K562 (cell line): ENCODE results near the gene UIMC1. TPM values are rescaled to one million over a fixed set of nuclear protein-coding genes. Genes with fewer than 3 reads are reported as not detected.

Experiments used
- ATAC-seq: fragments of 200-7000 bp; cut with Tn5 transposase; 3 replicates; pipeline ENCODE4 v1.9.1; 2020; ENCODE audit warnings: moderate library complexity
- BruUV-seq: library from RNA; stranded (reverse); fragments of 400-500 nt; replicated peaks from 2 replicates; lab custom pipeline; 2021; lab: Mats Ljungman, UMichigan
- CTCF ChIA-PET: fragments of 300-600 bp; formaldehyde crosslinking; extraction: SDS; loops from one replicate; lab custom pipeline; 2021; ENCODE audit warnings: low intra/inter-chr PET ratio; lab: Yijun Ruan, JAX
- POLR2A ChIA-PET: fragments of 300-600, 350-650 bp; sonication (Branson Sonifier 250); formaldehyde crosslinking; extraction: SDS; loops from one replicate; lab custom pipeline; 2021; ENCODE audit warnings: antibody characterized with exemption, inconsistent platforms; lab: Yijun Ruan, JAX
- DNase-seq, 4 experiments: peaks; one replicate each; pipeline versions ENCODE4 v3.0.0 to v3.0.0-alpha.2; 2011 to 2018; ENCODE audit warnings: low spot score in 3 of 4, mixed read lengths in 3 of 4; ENCODE audit errors: extremely low read depth in 1 of 4
- FAIRE-seq: peaks from 2 replicates; lab custom pipeline; 2011; peaks lifted over from hg19 to GRCh38; lab: Jason Lieb, UNC
- H2AFZ ChIP-seq: 2 replicates; pipeline ENCODE4 v1.6.0; 2011; ENCODE audit warnings: low read depth, low read length, control low read depth, inconsistent platforms
- H3K27ac ChIP-seq: fragments of 200-600 bp; 3 replicates; pipeline ENCODE4 v1.8.0; 2011; ENCODE audit warnings: low read depth, mild to moderate bottlenecking, control low read depth, inconsistent platforms, low read length, moderate library complexity, mixed read lengths; ENCODE audit errors: extremely low read depth
- H3K27me3 ChIP-seq, 2 experiments: fragments of 300-600 bp in 1 of 2; 2 replicates in 1 of 2; 3 replicates in 1 of 2; pipeline versions ENCODE4 v1.6.0 to v1.8.0; 2011; ENCODE audit warnings: inconsistent platforms in 2 of 2, low read length in 2 of 2, mild to moderate bottlenecking in 1 of 2, mixed read lengths in 1 of 2, moderate library complexity in 1 of 2; ENCODE audit not compliant: control insufficient read depth in 2 of 2, insufficient read depth in 2 of 2
- H3K36me3 ChIP-seq: fragments of 300-600 bp; 3 replicates; pipeline ENCODE4 v1.8.0; 2011; ENCODE audit warnings: mild to moderate bottlenecking, low read length, inconsistent platforms; ENCODE audit not compliant: control insufficient read depth, insufficient read depth
- H3K4me1 ChIP-seq, 2 experiments: fragments of 200-600 bp in 1 of 2; replicated peaks in 1 of 2; 2 replicates in 1 of 2; 3 replicates in 1 of 2; pipeline versions ENCODE4 v1.5.1 to v1.8.0; 2011; ENCODE audit warnings: inconsistent platforms in 2 of 2, low read length in 2 of 2, mild to moderate bottlenecking in 1 of 2, mixed read lengths in 1 of 2, moderate library complexity in 1 of 2; ENCODE audit not compliant: control insufficient read depth in 2 of 2, insufficient read depth in 2 of 2
- H3K4me2 ChIP-seq: 2 replicates; pipeline ENCODE4 v1.6.1; 2011; ENCODE audit warnings: low read length, control low read depth, inconsistent platforms, mixed read lengths; ENCODE audit not compliant: insufficient read depth
- H3K4me3 ChIP-seq: fragments of 200-600 bp; sonication (generic), shearing (Covaris generic); 2 replicates; pipeline ENCODE4 v1.5.1; 2016; ENCODE audit warnings: control low read depth, inconsistent platforms
- H3K79me2 ChIP-seq: fragments of 200-600 bp; 3 replicates; pipeline ENCODE4 v1.8.0; 2011; ENCODE audit warnings: low read length, inconsistent platforms; ENCODE audit not compliant: control insufficient read depth, insufficient read depth
- H3K9ac ChIP-seq, 2 experiments: 2 replicates each; pipeline versions ENCODE4 v1.6.0 to v1.6.1; 2011; ENCODE audit warnings: low read depth in 2 of 2, low read length in 2 of 2, control low read depth in 1 of 2, inconsistent platforms in 1 of 2, mild to moderate bottlenecking in 1 of 2, mixed read lengths in 1 of 2; ENCODE audit not compliant: insufficient read depth in 1 of 2
- H3K9me1 ChIP-seq: one replicate; pipeline ENCODE4 v1.6.0; 2011; ENCODE audit warnings: inconsistent platforms, mild to moderate bottlenecking, low read length, moderate library complexity; ENCODE audit not compliant: control insufficient read depth, insufficient read depth
- H3K9me3 ChIP-seq: replicated peaks from 2 replicates; pipeline ENCODE4 v1.5.1; 2011; ENCODE audit warnings: low read depth, low read length, inconsistent platforms; ENCODE audit not compliant: control insufficient read depth, insufficient read depth
- H4K20me1 ChIP-seq: replicated peaks from 2 replicates; pipeline ENCODE4 v1.6.1; 2011; ENCODE audit warnings: low read length, inconsistent platforms, mixed read lengths; ENCODE audit not compliant: control insufficient read depth, insufficient read depth
- EHMT2 ChIP-seq: fragments of 450-650 bp; IDR thresholded peaks from 2 replicates; pipeline ENCODE4 v1.6.1; 2018; ENCODE audit warnings: antibody characterized with exemption
- HLTF ChIP-seq: fragments of 450-650 bp; IDR thresholded peaks from 2 replicates; pipeline ENCODE4 v1.6.1; 2016
- NR2C2 ChIP-seq, 2 experiments: fragments of 200-800 bp in 1 of 2; sonication (Bioruptor generic) in 1 of 2; sonication (generic) in 1 of 2; formaldehyde crosslinking in 1 of 2; IDR thresholded peaks; 2 replicates each; pipeline versions ENCODE4 v1.6.1 to v1.8.0; 2016 to 2022; ENCODE audit warnings: mild to moderate bottlenecking in 1 of 2, missing compliant biosample characterization in 1 of 2, missing genetic modification characterization in 1 of 2, missing genetic modification reagents in 1 of 2
- PHB2 ChIP-seq: fragments of 450-650 bp; IDR thresholded peaks from 2 replicates; pipeline ENCODE4 v1.6.1; 2017; ENCODE audit warnings: low read depth
- ZBTB17 ChIP-seq: fragments of 450-650 bp; formaldehyde crosslinking; IDR thresholded peaks from 2 replicates; pipeline ENCODE4 v1.4.0; 2020; ENCODE audit warnings: mild to moderate bottlenecking
- WGBS: fragments of 100-300 bp; shearing (Covaris generic); methylation state at CpG from one replicate; pipeline ENCODE4 v1.1.6; 2016; ENCODE audit warnings: low coverage, mixed read lengths; ENCODE audit not compliant: insufficient coverage; ENCODE audit errors: missing lambda C conversion rate; 5-methylcytosine and 5-hydroxymethylcytosine counted together
- in situ Hi-C: fragments of 300-500 bp; cut with MboI; formaldehyde crosslinking; loops from 4 replicates; pipeline ENCODE4 v1.15.0; 2018; ENCODE audit warnings: inconsistent platforms, mixed read lengths
- intact Hi-C: fragments of 100-400 bp; cut with micrococcal nuclease; formaldehyde crosslinking; loops from 2 replicates; pipeline ENCODE4 v1.14.2; 2022
- polyA plus RNA-seq, 8 experiments: library from polyadenylated mRNA; depleted of rRNA in 4 of 8; stranded (reverse) in 5 of 8; unstranded in 3 of 8; fragments of >200 nt; fragmentation: Nextera tagmentation in 2 of 8; fragmentation: Illumina TruSeq in 1 of 8; extraction: Ambion mirVana in 2 of 8; extraction: Trizol in 1 of 8; gene quantifications; 2 replicates each; pipeline versions ENCODE4 v1.2.1 to v1.2.3, GENCODE V29; 2011 to 2014; ENCODE audit warnings: inconsistent platforms in 1 of 8, missing spikeins in 1 of 8
- total RNA-seq, 7 experiments: library from RNA; depleted of rRNA in 6 of 7; stranded (reverse); fragments of >200 nt in 6 of 7; fragmentation: Illumina TruSeq in 2 of 7; extraction: Trizol in 2 of 7; gene quantifications; 2 replicates each; pipeline versions ENCODE4 v1.2.1 to v1.2.3, GENCODE V29; 2011 to 2021; ENCODE audit warnings: low replicate concordance in 1 of 7
- TF ChIP-seq, protein P1 (sequence below): fragments of 250-450 bp; sonication (Bioruptor Pico); IDR thresholded peaks from 2 replicates; pipeline ENCODE4 v1.9.0; 2021; ENCODE audit warnings: mild to moderate bottlenecking, inconsistent platforms
- TF ChIP-seq, protein P2 (sequence below), 3 experiments: fragments of 200-800 bp in 1 of 3; sonication (Bioruptor generic) in 1 of 3; sonication (generic) in 1 of 3; formaldehyde crosslinking in 1 of 3; IDR thresholded peaks; 2 replicates each; pipeline versions ENCODE4 v1.6.1 to v1.8.0; 2016 to 2022; ENCODE audit warnings: mild to moderate bottlenecking in 2 of 3, missing compliant biosample characterization in 2 of 3, missing genetic modification characterization in 2 of 3, missing genetic modification reagents in 1 of 3
- TF ChIP-seq, protein P3 (sequence below): fragments of 450-650 bp; IDR thresholded peaks from 2 replicates; pipeline ENCODE4 v1.6.1; 2018; ENCODE audit not compliant: partially characterized antibody
- TF ChIP-seq, protein P4 (sequence below): sonication (generic); formaldehyde crosslinking; IDR thresholded peaks from 2 replicates; pipeline ENCODE4 v1.8.1; 2023; ENCODE audit warnings: mild to moderate bottlenecking, missing genetic modification reagents
- TF ChIP-seq, protein P5 (sequence below): IDR thresholded peaks from 3 replicates; pipeline ENCODE4 v1.6.1; 2011; ENCODE audit warnings: borderline replicate concordance, mild to moderate bottlenecking; ENCODE audit not compliant: insufficient read length, insufficient read depth

The UIMC1 gene
- total and polyA plus RNA-seq, 9 of the 15 experiments (the other 6 are each of a cell fraction or from before 2014, with no cell fraction given): 14.9 to 51.7 (median 36.8) TPM

DNA sequence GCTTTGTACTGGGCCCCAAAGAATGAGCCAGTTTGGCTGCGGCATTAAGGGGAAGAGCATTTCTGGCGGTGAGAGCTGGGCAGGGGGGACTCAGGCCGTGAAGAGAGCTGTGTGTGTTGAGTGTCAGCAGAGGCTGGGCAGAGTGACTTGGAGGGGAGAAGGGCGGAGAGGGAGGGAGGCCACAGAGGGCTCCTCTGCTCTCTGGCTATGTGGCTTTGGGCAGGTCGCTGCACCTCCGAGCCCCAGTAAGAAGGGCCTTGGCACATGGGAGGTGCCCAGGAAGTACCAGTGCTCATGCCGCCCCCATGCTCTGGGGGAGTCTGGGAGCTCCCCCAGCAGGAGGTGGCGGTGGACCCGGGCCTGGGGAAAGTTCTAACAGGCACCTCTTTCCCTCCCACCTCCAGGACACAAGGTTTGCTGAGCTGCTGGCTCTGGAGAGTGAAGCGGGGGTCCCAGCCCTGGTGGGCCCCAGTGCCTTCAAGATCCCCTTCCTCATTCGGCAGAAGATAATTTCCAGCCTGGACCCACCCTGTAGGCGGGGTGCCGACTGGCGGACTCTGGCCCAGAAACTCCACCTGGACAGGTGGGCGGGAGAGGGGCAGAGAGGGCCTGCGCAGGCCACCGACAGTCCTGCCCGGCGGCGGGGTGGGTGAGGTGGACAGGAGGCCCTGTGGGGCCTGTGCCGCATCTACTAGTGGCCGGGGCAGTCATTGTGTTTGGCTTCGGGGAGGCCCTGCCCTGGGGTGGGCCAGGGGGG, 127.5 kb downstream of the UIMC1 start:
- ChIA-PET POLR2A (no interaction called here), CTCF (no interaction called here)
- no peak for FAIRE-seq
- no peak overlapping the region for H2AFZ ChIP-seq
- intact Hi-C loops (no loop called here), in situ Hi-C loops (no loop called here)
- H3K79me2 ChIP-seq: no peaks in the 10 kb centered on the region
- peaks cover 0 to 54% of the 10 kb centered on the region in 2 experiments; a peak in 2 of 5 replicates for H3K4me1 ChIP-seq
- H4K20me1 ChIP-seq: peaks cover 34% of the 10 kb centered on the region
- BruUV-seq: no TSS peak
- WGBS: 12% methylated on average over 19 of the region's 23 CpGs
- H3K4me2 ChIP-seq: no peak overlapping the region
- H3K9ac ChIP-seq: no peak overlapping the region
- no peak for DNase-seq
- H3K27ac ChIP-seq: no peak overlapping the region
- peaks cover 84 to 100% of the 10 kb centered on the region in 2 experiments for H3K27me3 ChIP-seq
- H3K9me1 ChIP-seq: peaks cover 15% of the 10 kb centered on the region
- H3K9me3 ChIP-seq: no peaks in the 10 kb centered on the region
- H3K4me3 ChIP-seq: no peak overlapping the region
- H3K36me3 ChIP-seq: no peaks in the 10 kb centered on the region
- no peak for ATAC-seq
- TF ChIP-seq, protein P1, sequence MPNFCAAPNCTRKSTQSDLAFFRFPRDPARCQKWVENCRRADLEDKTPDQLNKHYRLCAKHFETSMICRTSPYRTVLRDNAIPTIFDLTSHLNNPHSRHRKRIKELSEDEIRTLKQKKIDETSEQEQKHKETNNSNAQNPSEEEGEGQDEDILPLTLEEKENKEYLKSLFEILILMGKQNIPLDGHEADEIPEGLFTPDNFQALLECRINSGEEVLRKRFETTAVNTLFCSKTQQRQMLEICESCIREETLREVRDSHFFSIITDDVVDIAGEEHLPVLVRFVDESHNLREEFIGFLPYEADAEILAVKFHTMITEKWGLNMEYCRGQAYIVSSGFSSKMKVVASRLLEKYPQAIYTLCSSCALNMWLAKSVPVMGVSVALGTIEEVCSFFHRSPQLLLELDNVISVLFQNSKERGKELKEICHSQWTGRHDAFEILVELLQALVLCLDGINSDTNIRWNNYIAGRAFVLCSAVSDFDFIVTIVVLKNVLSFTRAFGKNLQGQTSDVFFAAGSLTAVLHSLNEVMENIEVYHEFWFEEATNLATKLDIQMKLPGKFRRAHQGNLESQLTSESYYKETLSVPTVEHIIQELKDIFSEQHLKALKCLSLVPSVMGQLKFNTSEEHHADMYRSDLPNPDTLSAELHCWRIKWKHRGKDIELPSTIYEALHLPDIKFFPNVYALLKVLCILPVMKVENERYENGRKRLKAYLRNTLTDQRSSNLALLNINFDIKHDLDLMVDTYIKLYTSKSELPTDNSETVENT (CRISPR knock-in tag): no peak
- TF ChIP-seq ZBTB17 (CRISPR knock-in tag) (no peak), HLTF (no peak), NR2C2 (CRISPR knock-in tag; IDR thresholded peaks at IDR 0.05) (no peak), NR2C2 (tag; IDR thresholded peaks at IDR 0.05) (no peak), PHB2 (no peak), EHMT2 (no peak)
- TF ChIP-seq, protein P2, sequence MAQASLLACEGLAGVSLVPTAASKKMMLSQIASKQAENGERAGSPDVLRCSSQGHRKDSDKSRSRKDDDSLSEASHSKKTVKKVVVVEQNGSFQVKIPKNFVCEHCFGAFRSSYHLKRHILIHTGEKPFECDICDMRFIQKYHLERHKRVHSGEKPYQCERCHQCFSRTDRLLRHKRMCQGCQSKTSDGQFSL (CRISPR knock-in tag; IDR thresholded peaks at IDR 0.05): no peak
- TF ChIP-seq, protein P2 (tag; IDR thresholded peaks at IDR 0.05): no peak
- TF ChIP-seq, protein P3, sequence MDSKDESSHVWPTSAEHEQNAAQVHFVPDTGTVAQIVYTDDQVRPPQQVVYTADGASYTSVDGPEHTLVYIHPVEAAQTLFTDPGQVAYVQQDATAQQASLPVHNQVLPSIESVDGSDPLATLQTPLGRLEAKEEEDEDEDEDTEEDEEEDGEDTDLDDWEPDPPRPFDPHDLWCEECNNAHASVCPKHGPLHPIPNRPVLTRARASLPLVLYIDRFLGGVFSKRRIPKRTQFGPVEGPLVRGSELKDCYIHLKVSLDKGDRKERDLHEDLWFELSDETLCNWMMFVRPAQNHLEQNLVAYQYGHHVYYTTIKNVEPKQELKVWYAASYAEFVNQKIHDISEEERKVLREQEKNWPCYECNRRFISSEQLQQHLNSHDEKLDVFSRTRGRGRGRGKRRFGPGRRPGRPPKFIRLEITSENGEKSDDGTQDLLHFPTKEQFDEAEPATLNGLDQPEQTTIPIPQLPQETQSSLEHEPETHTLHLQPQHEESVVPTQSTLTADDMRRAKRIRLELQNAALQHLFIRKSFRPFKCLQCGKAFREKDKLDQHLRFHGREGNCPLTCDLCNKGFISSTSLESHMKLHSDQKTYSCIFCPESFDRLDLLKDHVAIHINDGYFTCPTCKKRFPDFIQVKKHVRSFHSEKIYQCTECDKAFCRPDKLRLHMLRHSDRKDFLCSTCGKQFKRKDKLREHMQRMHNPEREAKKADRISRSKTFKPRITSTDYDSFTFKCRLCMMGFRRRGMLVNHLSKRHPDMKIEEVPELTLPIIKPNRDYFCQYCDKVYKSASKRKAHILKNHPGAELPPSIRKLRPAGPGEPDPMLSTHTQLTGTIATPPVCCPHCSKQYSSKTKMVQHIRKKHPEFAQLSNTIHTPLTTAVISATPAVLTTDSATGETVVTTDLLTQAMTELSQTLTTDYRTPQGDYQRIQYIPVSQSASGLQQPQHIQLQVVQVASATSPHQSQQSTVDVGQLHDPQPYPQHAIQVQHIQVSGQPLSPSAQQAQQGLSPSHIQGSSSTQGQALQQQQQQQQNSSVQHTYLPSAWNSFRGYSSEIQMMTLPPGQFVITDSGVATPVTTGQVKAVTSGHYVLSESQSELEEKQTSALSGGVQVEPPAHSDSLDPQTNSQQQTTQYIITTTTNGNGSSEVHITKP: no peak
- TF ChIP-seq, protein P4, sequence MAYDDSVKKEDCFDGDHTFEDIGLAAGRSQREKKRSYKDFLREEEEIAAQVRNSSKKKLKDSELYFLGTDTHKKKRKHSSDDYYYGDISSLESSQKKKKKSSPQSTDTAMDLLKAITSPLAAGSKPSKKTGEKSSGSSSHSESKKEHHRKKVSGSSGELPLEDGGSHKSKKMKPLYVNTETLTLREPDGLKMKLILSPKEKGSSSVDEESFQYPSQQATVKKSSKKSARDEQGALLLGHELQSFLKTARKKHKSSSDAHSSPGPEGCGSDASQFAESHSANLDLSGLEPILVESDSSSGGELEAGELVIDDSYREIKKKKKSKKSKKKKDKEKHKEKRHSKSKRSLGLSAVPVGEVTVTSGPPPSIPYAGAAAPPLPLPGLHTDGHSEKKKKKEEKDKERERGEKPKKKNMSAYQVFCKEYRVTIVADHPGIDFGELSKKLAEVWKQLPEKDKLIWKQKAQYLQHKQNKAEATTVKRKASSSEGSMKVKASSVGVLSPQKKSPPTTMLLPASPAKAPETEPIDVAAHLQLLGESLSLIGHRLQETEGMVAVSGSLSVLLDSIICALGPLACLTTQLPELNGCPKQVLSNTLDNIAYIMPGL: no peak
- TF ChIP-seq, protein P5, sequence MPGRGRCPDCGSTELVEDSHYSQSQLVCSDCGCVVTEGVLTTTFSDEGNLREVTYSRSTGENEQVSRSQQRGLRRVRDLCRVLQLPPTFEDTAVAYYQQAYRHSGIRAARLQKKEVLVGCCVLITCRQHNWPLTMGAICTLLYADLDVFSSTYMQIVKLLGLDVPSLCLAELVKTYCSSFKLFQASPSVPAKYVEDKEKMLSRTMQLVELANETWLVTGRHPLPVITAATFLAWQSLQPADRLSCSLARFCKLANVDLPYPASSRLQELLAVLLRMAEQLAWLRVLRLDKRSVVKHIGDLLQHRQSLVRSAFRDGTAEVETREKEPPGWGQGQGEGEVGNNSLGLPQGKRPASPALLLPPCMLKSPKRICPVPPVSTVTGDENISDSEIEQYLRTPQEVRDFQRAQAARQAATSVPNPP: no peak
